Measurements from ENCODE around the gene DNLZ. TPM values are rescaled to one million over a fixed set of nuclear protein-coding genes. Genes with fewer than 3 reads are reported as not detected.

Gene DNLZ
- total RNA-seq, 2 experiments from 2014 or later = 16.8 to 21.2 TPM

DNA sequence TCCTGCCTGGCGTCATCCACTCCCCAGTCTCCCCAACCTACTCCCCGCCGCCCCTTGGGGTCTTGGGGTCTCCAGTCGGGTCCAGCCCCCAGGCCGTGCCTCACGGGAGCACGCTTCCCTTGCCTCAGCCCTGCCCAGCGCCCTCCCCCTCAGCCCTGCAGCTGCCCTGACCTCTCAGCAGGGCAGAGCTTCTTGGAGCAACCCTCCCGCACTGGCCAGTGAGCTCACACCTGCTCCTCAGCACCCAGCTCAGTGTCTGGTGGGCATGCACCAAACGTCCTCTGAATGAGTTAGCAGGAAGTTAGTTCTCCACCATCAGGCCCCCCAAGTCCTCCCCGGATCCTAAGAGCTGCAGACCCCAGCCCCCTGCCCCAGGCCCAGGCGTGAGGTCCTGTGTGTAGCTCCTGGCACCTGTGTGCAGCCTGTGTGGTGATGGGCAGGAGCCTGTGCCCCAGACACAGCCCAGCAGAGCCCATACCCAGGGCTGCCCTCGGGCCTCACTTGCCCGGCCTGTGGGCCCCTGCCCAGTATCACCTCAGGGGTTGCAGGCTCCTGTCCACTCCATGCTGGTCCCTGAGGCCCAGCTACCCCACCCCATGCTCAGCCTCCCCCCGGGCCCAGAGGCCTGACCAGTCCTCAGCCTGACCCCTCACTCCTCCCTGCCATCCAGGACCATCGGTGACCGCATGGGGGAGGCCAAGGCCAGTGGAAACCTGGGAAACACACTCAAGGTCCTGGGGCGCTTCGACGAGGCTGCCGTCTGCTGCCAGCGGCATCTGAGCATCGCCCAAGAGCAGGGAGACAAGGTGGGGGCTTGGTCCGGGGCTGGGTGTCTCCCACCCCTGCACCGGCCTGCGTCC is 28.0 kb downstream of the DNLZ start:
- Histone ChIP-seq H3K4me2 (ENCODE audit: low read length) (no peak overlapping the region), H3K36me3 (ENCODE audit: insufficient read depth, low read length) (no peaks in the 10 kb centered on the region), H3K4me1 (ENCODE audit: insufficient read depth, low read length, poor library complexity, severe bottlenecking) (no peaks in the 10 kb centered on the region), H2AFZ (ENCODE audit: low read length) (no peak overlapping the region), H4K20me1 (ENCODE audit: insufficient read depth, low read length) (no peaks in the 10 kb centered on the region), H3K4me3 (ENCODE audit: low read depth, low read length, poor library complexity, severe bottlenecking) (no peak overlapping the region), H3K27ac (ENCODE audit: low read depth, low read length, poor library complexity, severe bottlenecking) (no peak overlapping the region), H3K79me2 (ENCODE audit: insufficient read depth, low read depth, low read length) (no peaks in the 10 kb centered on the region), H3K9me2 (ENCODE audit: insufficient read depth, low read length) (no peaks in the 10 kb centered on the region), H3K9me3 (ENCODE audit: low read length) (no peaks in the 10 kb centered on the region)
- CTCF ChIA-PET (ENCODE audit: unreplicated experiment) = interaction anchor here (0.7 kb wide), 1 partner anchor 567 kb away, joined by 3 read pairs; no protein-coding TSS in a partner anchor
- no peak for TF ChIP-seq EZH2phosphoT487 (IDR thresholded peaks at IDR 0.05; ENCODE audit: borderline replicate concordance, low read depth, low read length)
- no TSS peak for BruUV-seq (replicated peaks)
- POLR2A ChIA-PET = no interaction called here
- intact Hi-C loops (cut with micrococcal nuclease; ENCODE audit: unreplicated experiment) = no loop called here
- no peak for DNase-seq (ENCODE audit: low spot score)

DNA sequence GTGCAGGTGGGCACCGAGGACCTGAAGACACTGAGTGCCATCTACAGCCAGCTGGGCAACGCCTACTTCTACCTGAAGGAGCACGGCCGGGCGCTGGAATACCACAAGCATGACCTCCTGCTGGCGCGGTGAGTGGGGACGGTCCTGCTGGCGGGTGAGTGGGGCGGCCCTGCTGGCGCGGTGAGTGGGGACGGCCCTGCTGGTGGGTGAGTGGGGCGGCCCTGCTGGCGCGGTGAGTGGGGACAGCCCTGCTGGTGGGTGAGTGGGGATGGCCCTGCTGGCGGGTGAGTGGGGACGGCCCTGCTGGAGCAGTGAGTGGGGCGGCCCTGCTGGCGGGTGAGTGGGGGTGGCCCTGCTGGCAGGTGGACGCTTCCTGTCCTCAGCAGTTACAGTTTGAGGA is 29.0 kb downstream of the DNLZ start:
- ChIA-PET CTCF (ENCODE audit: unreplicated experiment) (no interaction called here), POLR2A (no interaction called here)
- TF ChIP-seq EZH2phosphoT487 (IDR thresholded peaks at IDR 0.05; ENCODE audit: borderline replicate concordance, low read depth, low read length) = no peak
- Histone ChIP-seq H3K79me2 (ENCODE audit: insufficient read depth, low read depth, low read length) (no peaks in the 10 kb centered on the region), H2AFZ (ENCODE audit: low read length) (no peak overlapping the region), H3K27ac (ENCODE audit: low read depth, low read length, poor library complexity, severe bottlenecking) (no peak overlapping the region), H3K9me2 (ENCODE audit: insufficient read depth, low read length) (no peaks in the 10 kb centered on the region), H3K9me3 (ENCODE audit: low read length) (no peaks in the 10 kb centered on the region), H3K4me2 (ENCODE audit: low read length) (no peak overlapping the region), H3K4me3 (ENCODE audit: low read depth, low read length, poor library complexity, severe bottlenecking) (no peak overlapping the region), H3K4me1 (ENCODE audit: insufficient read depth, low read length, poor library complexity, severe bottlenecking) (no peaks in the 10 kb centered on the region), H4K20me1 (ENCODE audit: insufficient read depth, low read length) (no peaks in the 10 kb centered on the region), H3K36me3 (ENCODE audit: insufficient read depth, low read length) (no peaks in the 10 kb centered on the region)
- intact Hi-C loops (cut with micrococcal nuclease; ENCODE audit: unreplicated experiment) = no loop called here
- no TSS peak for BruUV-seq (replicated peaks)
- no peak for DNase-seq (ENCODE audit: low spot score)

GRCh38 chr9:136333486-136333885 is 30.1 kb downstream of the DNLZ start:
- POLR2A ChIA-PET = no interaction called here
- H3K4me1 ChIP-seq (ENCODE audit: insufficient read depth, low read length, poor library complexity, severe bottlenecking) = no peaks in the 10 kb centered on the region
- H3K27ac ChIP-seq (ENCODE audit: low read depth, low read length, poor library complexity, severe bottlenecking) = no peak overlapping the region
- H2AFZ ChIP-seq (ENCODE audit: low read length) = no peak overlapping the region
- no peaks in the 10 kb centered on the region for H4K20me1 ChIP-seq (ENCODE audit: insufficient read depth, low read length)
- intact Hi-C loops (cut with micrococcal nuclease; ENCODE audit: unreplicated experiment) = no loop called here
- DNase-seq (ENCODE audit: low spot score) = no peak
- H3K79me2 ChIP-seq (ENCODE audit: insufficient read depth, low read depth, low read length) = no peaks in the 10 kb centered on the region
- no peaks in the 10 kb centered on the region for H3K9me3 ChIP-seq (ENCODE audit: low read length)
- CTCF ChIA-PET (ENCODE audit: unreplicated experiment) = no interaction called here
- no TSS peak for BruUV-seq (replicated peaks)
- H3K4me3 ChIP-seq (ENCODE audit: low read depth, low read length, poor library complexity, severe bottlenecking) = no peak overlapping the region
- H3K36me3 ChIP-seq (ENCODE audit: insufficient read depth, low read length) = no peaks in the 10 kb centered on the region
- no peaks in the 10 kb centered on the region for H3K9me2 ChIP-seq (ENCODE audit: insufficient read depth, low read length)
- H3K4me2 ChIP-seq (ENCODE audit: low read length) = no peak overlapping the region
- TF ChIP-seq, protein P1, sequence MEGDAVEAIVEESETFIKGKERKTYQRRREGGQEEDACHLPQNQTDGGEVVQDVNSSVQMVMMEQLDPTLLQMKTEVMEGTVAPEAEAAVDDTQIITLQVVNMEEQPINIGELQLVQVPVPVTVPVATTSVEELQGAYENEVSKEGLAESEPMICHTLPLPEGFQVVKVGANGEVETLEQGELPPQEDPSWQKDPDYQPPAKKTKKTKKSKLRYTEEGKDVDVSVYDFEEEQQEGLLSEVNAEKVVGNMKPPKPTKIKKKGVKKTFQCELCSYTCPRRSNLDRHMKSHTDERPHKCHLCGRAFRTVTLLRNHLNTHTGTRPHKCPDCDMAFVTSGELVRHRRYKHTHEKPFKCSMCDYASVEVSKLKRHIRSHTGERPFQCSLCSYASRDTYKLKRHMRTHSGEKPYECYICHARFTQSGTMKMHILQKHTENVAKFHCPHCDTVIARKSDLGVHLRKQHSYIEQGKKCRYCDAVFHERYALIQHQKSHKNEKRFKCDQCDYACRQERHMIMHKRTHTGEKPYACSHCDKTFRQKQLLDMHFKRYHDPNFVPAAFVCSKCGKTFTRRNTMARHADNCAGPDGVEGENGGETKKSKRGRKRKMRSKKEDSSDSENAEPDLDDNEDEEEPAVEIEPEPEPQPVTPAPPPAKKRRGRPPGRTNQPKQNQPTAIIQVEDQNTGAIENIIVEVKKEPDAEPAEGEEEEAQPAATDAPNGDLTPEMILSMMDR (conservative IDR thresholded peaks at IDR 0.05; ENCODE audit: low read length) = no peak
- TF ChIP-seq EZH2phosphoT487 (IDR thresholded peaks at IDR 0.05; ENCODE audit: borderline replicate concordance, low read depth, low read length) = no peak
